DOHH2 (cell line): ENCODE measurements around the gene IL18.

Experiments used
- EZH2phosphoT487 ChIP-seq: fragments of 200-600 bp; sonication (generic); IDR thresholded peaks from 2 replicates; pipeline ENCODE4 v1.6.1; 2017; ENCODE audit warnings: borderline replicate concordance, mild to moderate bottlenecking, antibody characterized with exemption, low read length, moderate library complexity, mixed read lengths
- TF ChIP-seq, protein P1 (sequence below): fragments of 200-600 bp; sonication (generic); IDR thresholded peaks from one replicate; pipeline ENCODE4 v1.5.1; 2014; ENCODE audit warnings: antibody characterized with exemption, mild to moderate bottlenecking, low read depth, low read length; ENCODE audit not compliant: poor library complexity, severe bottlenecking

DNA sequence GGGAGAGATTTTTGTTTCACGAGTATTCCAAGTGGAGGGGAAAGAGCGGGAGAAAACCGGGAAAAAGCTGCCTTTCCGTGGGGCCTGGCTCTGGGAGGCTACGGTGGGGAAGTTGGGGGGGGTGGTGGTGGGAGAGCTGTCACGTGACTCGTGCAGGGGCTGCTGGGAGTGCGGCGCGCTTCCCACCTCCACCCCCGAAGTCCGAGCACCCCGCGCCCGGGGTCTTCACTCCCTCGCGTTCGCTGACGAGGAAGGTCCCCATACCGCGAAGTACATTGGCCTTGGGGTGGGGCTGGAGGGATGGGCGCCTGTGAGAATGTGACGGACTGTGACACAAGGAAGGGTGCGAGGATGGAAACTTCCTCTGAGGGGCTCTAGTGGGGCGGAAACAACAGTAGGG lies 3.3 kb upstream of the IL18 start, which contains the start of gene TEX12:
- TF ChIP-seq, protein P1, sequence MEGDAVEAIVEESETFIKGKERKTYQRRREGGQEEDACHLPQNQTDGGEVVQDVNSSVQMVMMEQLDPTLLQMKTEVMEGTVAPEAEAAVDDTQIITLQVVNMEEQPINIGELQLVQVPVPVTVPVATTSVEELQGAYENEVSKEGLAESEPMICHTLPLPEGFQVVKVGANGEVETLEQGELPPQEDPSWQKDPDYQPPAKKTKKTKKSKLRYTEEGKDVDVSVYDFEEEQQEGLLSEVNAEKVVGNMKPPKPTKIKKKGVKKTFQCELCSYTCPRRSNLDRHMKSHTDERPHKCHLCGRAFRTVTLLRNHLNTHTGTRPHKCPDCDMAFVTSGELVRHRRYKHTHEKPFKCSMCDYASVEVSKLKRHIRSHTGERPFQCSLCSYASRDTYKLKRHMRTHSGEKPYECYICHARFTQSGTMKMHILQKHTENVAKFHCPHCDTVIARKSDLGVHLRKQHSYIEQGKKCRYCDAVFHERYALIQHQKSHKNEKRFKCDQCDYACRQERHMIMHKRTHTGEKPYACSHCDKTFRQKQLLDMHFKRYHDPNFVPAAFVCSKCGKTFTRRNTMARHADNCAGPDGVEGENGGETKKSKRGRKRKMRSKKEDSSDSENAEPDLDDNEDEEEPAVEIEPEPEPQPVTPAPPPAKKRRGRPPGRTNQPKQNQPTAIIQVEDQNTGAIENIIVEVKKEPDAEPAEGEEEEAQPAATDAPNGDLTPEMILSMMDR: no peak
- no peak for TF ChIP-seq EZH2phosphoT487
